NB4 (cell line): ENCODE data around the gene ARRDC5.

Source experiments
- CTCF ChIP-seq: IDR thresholded peaks from one replicate; pipeline ENCODE4 v1.5.1; 2012; ENCODE audit warnings: low read depth, low read length
- MYC ChIP-seq: IDR thresholded peaks from 2 replicates; pipeline ENCODE4 v1.6.1; 2011; ENCODE audit warnings: low read depth, low read length
- POLR2A ChIP-seq: IDR thresholded peaks from 2 replicates; pipeline ENCODE4 v1.6.1; 2011; ENCODE audit warnings: mild to moderate bottlenecking; ENCODE audit not compliant: insufficient read length; ENCODE audit errors: extremely low read depth
- TF ChIP-seq, protein P1 (sequence below): IDR thresholded peaks from 2 replicates; pipeline ENCODE4 v1.6.1; 2011; ENCODE audit warnings: low read depth, low read length

DNA sequence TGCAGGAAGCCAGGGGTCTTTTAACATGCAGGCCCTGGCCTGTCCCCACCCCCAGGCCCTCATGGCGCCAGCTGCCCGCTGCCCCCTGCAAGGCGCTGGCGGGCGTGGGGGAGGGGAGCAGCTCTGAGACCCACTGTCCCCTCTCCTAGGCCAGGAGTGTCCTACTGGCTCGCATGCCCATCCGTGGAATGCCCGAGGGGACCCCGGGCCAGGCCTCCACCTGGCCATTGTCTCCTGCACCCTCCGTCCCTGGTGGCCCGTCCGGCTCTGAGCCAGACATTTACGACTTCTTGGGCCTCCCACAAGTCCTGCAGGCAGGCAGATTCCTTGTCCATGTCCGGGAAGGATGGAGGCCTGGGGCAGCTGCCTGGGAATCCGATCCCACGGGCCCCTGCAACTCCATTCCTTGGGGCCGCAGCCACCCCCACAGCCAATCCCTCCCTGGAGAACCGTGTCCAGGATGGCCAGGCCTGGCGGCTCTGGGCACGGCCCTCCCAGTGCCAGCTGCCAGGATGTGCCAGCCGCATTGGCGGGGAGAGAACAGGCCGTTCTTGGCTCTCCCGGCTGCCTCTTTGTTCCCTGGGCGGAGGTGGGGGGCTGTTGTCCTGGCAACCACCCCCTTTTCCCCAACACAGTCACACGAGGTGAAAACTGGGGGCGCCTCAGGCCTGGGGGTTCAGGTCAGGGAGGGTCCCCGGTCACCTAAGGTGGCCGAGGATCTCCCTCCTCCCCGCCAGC lies 24.8 kb downstream of the ARRDC5 start:
- TF ChIP-seq CTCF (no peak), MYC (no peak), POLR2A (no peak)
- TF ChIP-seq, protein P1, sequence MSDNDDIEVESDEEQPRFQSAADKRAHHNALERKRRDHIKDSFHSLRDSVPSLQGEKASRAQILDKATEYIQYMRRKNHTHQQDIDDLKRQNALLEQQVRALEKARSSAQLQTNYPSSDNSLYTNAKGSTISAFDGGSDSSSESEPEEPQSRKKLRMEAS = no peak
